Measurements from ENCODE around the gene PRAME.
"Not testable (repeated sequence)": the region's sequence is repeated elsewhere in the genome, so short reads cannot be mapped to it uniquely, and the experiment has no call there.

Gene PRAME, protein sequence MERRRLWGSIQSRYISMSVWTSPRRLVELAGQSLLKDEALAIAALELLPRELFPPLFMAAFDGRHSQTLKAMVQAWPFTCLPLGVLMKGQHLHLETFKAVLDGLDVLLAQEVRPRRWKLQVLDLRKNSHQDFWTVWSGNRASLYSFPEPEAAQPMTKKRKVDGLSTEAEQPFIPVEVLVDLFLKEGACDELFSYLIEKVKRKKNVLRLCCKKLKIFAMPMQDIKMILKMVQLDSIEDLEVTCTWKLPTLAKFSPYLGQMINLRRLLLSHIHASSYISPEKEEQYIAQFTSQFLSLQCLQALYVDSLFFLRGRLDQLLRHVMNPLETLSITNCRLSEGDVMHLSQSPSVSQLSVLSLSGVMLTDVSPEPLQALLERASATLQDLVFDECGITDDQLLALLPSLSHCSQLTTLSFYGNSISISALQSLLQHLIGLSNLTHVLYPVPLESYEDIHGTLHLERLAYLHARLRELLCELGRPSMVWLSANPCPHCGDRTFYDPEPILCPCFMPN

DNA sequence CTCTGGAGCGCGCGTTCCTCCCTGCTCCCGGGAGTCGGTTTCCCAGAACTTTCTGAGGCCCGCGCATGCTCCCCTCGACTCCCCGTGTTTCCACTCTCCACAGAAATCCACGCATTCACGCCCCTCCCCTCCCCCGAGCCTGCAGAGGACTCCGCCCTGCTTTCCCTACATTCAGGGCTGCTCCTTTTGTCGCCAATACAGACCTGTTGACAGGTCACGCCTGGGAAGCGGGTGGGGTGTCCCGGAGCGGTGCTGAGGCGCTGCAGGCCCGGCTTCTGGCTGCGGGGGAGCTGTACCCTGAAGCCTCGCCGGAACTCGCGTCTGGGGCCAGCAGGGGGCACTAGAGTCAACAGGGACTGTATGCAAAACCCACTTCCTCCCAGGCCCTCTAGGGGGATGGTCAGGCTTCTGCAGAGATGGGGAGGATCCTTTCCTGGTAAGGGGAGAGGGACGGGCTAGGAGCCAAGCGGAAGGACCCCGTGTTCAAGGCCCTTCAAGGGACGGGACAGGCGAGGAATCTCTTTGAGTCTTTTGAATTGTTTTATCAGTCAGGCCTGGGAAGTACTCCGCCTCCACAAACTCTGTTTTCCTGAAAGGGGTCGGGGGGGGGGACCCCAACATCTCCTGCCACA is at the start of gene PRAME:
Gene PRAME (minus strand): TSS at position 294 of the 632 bp plus-strand sequence. CDS start 2,433 bp downstream, outside the sequence.
- no peak for DNase-seq (ENCODE audit: low read depth)

DNA sequence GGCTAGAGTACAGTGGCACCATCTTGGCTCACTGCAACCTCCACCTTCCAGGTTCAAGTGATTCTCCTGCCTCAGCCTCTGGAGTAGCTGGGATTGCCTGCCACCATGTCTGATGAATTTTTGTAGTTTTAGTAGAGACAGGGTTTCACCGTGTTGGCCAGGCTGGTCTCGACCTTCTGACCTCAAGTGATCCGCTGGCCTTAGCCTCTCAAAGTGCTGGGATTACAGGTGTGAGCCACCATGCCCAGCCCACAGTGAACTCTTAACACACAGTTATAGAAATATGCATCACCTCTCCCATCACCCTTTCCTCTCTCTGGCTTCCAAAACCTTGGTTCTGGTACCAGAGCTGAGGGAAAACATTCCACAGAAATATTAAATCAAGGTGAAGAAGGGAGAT is 49.0 kb upstream of the PRAME start:
- DNase-seq (ENCODE audit: low read depth) = not testable (repeated sequence)

DNA sequence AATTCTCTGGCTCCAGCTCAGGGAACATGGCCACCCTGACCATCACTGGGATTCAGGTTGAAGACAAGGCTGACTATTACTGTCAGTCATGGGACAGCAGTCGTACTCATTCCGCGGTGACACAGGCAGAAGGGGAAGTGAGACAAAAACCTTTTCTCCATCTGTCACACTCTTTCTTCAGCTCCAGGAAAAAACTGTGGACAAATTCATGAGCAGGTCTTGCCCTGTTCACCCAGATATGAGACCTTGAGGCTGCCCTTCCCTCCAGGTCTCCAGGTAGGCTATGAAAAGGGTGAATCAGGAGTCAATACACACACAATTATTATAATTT is 46.0 kb upstream of the PRAME start:
- no peak for DNase-seq (ENCODE audit: low read depth)

- no peak for DNase-seq (ENCODE audit: low read depth)
Observed at GRCh38 chr22:22604326-22605073, 45.4 kb upstream of the PRAME start.

- DNase-seq (ENCODE audit: low read depth) = no peak
Observed at GRCh38 chr22:22603470-22603947, 44.4 kb upstream of the PRAME start.

DNA sequence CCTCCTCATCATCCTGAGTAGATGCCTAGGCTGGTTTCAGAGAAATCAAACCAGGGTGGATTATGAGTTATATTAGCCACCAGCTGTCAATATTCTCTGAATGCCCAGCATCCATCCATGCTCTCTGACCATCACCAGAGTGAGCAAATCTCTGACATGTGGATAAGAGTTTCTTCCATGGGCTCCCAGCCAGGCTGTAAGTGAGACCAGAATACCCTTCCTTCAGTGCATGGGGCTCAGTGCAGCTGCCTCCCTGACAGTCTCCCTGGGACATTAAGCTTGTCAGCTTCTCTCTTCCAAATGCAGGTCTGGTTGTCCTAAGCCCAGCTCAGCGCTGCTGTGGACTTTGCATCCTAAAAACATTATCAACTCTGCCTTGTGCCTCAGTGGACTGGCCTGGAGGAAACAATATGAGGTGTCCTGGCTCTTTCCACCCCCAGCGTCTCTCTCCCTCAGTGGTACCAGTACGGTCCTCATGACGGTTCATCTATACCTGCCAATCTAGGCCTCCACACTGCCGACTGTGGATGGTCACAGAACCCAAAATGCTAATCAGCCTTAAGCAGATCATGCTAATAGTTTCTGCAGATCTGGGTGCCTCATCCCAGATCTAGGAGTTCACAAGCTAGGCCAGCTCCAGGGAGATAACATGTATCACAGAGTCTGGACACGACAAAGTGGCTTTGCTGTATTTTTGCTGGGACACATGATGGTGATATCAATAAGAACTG is 41.6 kb upstream of the PRAME start:
- DNase-seq (ENCODE audit: low read depth) = no peak

- no peak for DNase-seq (ENCODE audit: low read depth)
Observed at GRCh38 chr22:22599248-22599647, 40.2 kb upstream of the PRAME start.

- no peak for DNase-seq (ENCODE audit: low read depth)
Observed at GRCh38 chr22:22598144-22598543, 39.1 kb upstream of the PRAME start.

DNA sequence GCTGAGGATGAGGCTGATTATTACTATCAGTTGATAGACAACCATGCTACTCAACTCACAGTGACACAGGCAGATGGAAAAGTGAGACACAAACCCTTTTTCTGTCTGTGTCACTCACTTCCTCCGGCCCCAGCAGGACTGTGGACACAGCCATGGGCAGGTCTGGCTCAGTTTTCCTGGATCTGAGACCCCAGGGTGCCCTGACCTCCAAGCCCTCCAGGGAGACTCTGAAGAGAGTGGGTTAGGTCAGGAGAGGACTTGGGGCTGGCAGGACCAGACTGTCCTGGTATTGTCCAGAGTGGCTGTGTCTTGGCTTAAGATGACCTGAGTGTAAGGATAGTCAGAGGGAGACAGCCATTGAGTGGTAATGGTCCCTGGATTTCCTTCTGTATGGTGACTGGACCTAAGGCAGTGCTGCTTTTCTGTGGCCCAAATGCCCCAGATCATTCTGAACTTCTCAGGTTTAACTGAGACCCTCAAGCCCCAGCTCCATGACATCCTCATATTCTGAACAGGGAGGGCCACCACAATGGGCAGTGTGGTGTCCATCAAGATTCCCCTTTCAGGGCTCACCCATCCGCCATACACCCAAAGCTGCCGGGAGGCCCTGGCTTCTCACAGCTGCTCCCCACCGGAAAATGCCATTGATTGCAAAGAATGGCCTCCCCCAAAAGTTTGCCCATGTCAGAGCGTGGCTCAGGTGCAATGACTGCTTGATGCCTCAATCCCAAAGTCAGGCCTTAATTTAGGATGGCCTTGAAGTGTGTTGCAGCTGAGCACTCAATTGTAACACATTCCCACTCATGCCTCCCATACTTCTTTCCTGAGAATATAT is 36.2 kb upstream of the PRAME start:
- no peak for DNase-seq (ENCODE audit: low read depth)

GRCh38 chr22:22593964-22594656 is 35.0 kb upstream of the PRAME start:
- peak; percentile 10 for DNase-seq (ENCODE audit: low read depth)

DNA sequence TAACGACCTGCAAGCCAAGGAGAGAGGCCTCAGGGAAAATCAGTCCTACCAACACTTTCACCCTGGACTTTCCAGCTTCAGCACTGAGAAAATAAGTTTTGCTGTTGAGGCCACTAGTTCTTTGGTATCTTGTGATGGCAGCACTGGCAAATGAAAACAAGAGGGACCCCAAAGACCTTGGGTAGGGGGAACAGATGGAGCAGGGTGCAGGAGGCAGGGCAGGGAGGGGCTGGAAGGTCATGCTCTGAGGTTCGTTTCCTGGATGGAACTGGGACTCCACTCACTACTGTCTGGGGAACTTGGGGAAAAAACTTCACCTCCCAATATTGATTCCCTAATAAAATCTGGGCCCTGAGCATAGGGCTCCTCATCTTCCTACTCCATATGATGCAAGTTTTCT is 34.2 kb upstream of the PRAME start:
- no peak for DNase-seq (ENCODE audit: low read depth)

- no peak for DNase-seq (ENCODE audit: low read depth)
Observed at GRCh38 chr22:22591348-22592299, 32.6 kb upstream of the PRAME start.

- no peak for DNase-seq (ENCODE audit: low read depth)
Observed at GRCh38 chr22:22590136-22590891, 31.2 kb upstream of the PRAME start.

- no peak for DNase-seq (ENCODE audit: low read depth)
Observed at GRCh38 chr22:22588485-22589164, 29.6 kb upstream of the PRAME start.

GRCh38 chr22:22587577-22588188 is 28.6 kb upstream of the PRAME start:
- DNase-seq (ENCODE audit: low read depth) = no peak

- no peak for DNase-seq (ENCODE audit: low read depth)
Observed at GRCh38 chr22:22584722-22585121, 25.7 kb upstream of the PRAME start.

- DNase-seq (ENCODE audit: low read depth) = no peak
Observed at GRCh38 chr22:22583030-22583429, 24.0 kb upstream of the PRAME start.

Data from GM04504 (cell line).